Ishikawa (cell line): ENCODE measurements around the gene DCD.

Experiments
- CREB1 ChIP-seq: IDR thresholded peaks from 2 replicates; pipeline ENCODE4 v1.6.1; 2012; ENCODE audit warnings: low read depth
- EGR1 ChIP-seq: IDR thresholded peaks from 2 replicates; pipeline ENCODE4 v1.6.1; 2012
- TAF1 ChIP-seq: IDR thresholded peaks from 2 replicates; pipeline ENCODE4 v1.6.1; 2012; ENCODE audit warnings: low read depth, mild to moderate bottlenecking
- TF ChIP-seq, protein P1 (sequence below): IDR thresholded peaks from 2 replicates; pipeline ENCODE4 v1.6.1; 2012; ENCODE audit warnings: low read depth, mild to moderate bottlenecking
- TF ChIP-seq, protein P2 (sequence below): IDR thresholded peaks from 2 replicates; pipeline ENCODE4 v1.6.1; 2012

DNA sequence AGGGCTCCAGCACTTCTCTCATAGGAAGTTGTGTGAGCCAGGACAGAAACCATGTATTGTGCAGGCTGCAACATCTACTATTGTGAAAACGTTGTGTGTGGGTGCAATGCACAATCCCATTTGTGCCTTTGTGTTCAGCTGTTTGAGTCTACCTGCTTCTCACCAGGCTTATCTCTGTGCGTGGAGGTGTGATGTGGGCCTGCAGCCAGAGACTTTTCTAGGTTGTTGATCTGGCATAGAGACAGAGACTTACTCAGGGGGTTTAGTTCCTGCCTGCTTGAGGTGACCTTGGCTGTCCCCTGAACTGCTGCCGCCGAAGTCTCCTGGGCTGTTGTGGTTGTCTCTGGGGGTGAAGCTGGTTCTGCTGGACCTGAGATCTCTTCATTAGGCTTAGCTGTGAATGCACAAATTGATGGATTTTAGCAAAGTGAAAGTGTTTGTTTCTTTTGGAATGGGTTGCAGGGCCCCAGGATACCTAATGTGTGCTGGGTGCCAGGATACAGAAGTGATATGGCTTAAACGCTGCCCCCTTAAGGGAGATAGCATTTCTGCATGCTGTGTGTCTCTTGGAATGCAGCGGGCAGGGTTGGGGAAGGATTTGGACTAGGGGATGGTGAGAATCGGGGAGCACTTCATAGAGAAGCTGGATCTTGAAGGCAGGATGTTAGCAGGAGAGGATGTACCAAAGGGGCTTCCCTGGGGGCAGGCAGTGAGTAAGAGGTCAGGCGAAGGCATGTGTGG lies 16.0 kb downstream of the DCD start:
- TF ChIP-seq, protein P1, sequence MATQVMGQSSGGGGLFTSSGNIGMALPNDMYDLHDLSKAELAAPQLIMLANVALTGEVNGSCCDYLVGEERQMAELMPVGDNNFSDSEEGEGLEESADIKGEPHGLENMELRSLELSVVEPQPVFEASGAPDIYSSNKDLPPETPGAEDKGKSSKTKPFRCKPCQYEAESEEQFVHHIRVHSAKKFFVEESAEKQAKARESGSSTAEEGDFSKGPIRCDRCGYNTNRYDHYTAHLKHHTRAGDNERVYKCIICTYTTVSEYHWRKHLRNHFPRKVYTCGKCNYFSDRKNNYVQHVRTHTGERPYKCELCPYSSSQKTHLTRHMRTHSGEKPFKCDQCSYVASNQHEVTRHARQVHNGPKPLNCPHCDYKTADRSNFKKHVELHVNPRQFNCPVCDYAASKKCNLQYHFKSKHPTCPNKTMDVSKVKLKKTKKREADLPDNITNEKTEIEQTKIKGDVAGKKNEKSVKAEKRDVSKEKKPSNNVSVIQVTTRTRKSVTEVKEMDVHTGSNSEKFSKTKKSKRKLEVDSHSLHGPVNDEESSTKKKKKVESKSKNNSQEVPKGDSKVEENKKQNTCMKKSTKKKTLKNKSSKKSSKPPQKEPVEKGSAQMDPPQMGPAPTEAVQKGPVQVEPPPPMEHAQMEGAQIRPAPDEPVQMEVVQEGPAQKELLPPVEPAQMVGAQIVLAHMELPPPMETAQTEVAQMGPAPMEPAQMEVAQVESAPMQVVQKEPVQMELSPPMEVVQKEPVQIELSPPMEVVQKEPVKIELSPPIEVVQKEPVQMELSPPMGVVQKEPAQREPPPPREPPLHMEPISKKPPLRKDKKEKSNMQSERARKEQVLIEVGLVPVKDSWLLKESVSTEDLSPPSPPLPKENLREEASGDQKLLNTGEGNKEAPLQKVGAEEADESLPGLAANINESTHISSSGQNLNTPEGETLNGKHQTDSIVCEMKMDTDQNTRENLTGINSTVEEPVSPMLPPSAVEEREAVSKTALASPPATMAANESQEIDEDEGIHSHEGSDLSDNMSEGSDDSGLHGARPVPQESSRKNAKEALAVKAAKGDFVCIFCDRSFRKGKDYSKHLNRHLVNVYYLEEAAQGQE, result no peak
- TF ChIP-seq, protein P2, sequence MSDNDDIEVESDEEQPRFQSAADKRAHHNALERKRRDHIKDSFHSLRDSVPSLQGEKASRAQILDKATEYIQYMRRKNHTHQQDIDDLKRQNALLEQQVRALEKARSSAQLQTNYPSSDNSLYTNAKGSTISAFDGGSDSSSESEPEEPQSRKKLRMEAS, result no peak
- TF ChIP-seq CREB1 (no peak), EGR1 (no peak), TAF1 (no peak)
